CD4-positive, alpha-beta T cell treated with Interleukin-2 at 100 ng/mL for 4 hours (primary cell): ENCODE results near the gene COASY.
A peak's percentile ranks its signal among the peaks of the same experiment; 100 is the strongest.
"Not testable (repeated sequence)": the region's sequence is repeated elsewhere in the genome, so short reads cannot be mapped to it uniquely, and the experiment has no call there.

Experiments
- DNase-seq: peaks from one replicate; pipeline ENCODE4 v3.0.0-alpha.2; 2020; ENCODE audit warnings: low spot score

The COASY gene

GRCh38 chr17:42574463-42574862 is 12.5 kb downstream of the COASY start:
- no peak for DNase-seq

GRCh38 chr17:42577140-42577531 is 15.2 kb downstream of the COASY start:
- no peak for DNase-seq

- peak; percentile 94 for DNase-seq
Observed at GRCh38 chr17:42577532-42578281, 15.8 kb downstream of the COASY start, which contains the start of gene PSMC3IP. TSS of gene PSMC3IP (minus strand) at chr17:42577729. CDS start at chr17:42577686, 43 bp downstream.

- peak; percentile 66 for DNase-seq
Observed at GRCh38 chr17:42578282-42578869, 16.4 kb downstream of the COASY start.

- DNase-seq: no peak
Observed at GRCh38 chr17:42579794-42580551, 18.0 kb downstream of the COASY start.

- no peak for DNase-seq
Observed at GRCh38 chr17:42581744-42582270, 19.9 kb downstream of the COASY start.

- DNase-seq: no peak
Observed at GRCh38 chr17:42584880-42585279, 22.9 kb downstream of the COASY start.

GRCh38 chr17:42585353-42585752 is 23.4 kb downstream of the COASY start:
- no peak for DNase-seq

- no peak for DNase-seq
Observed at GRCh38 chr17:42586514-42587230, 24.7 kb downstream of the COASY start.

- DNase-seq: no peak
Observed at GRCh38 chr17:42590886-42591285, 28.9 kb downstream of the COASY start.

GRCh38 chr17:42591411-42591810 is 29.5 kb downstream of the COASY start:
- no peak for DNase-seq

GRCh38 chr17:42596386-42596785 is 34.4 kb downstream of the COASY start:
- DNase-seq: no peak

GRCh38 chr17:42598905-42599304 is 37.0 kb downstream of the COASY start:
- DNase-seq: no peak

- no peak for DNase-seq
Observed at GRCh38 chr17:42603318-42603717, 41.4 kb downstream of the COASY start.

- DNase-seq: no peak
Observed at GRCh38 chr17:42607769-42608168, 45.8 kb downstream of the COASY start.

GRCh38 chr17:42608305-42609181 is 46.6 kb downstream of the COASY start:
- peak; percentile 7 for DNase-seq

GRCh38 chr17:42609182-42609813 is 47.4 kb downstream of the COASY start, which contains the start of the genes RETREG3 and TUBG1:
TSS of gene RETREG3 (minus strand) at chr17:42609374. CDS start at chr17:42609324, 50 bp downstream.
TSS of gene TUBG1 (plus strand) at chr17:42609683. CDS start at chr17:42609738, 55 bp downstream.
- DNase-seq: peak; percentile 99

GRCh38 chr17:42609814-42610801 is 48.2 kb downstream of the COASY start:
- DNase-seq: not testable (repeated sequence)

- no peak for DNase-seq
Observed at GRCh38 chr17:42612013-42612412, 50.1 kb downstream of the COASY start.
